WTC11 (cell line): ENCODE data around the gene SPINDOC. TPM values are rescaled to one million over a fixed set of nuclear protein-coding genes. Genes with fewer than 3 reads are reported as not detected.
A peak's percentile ranks its signal among the peaks of the same experiment; 100 is the strongest.

Experiments used
- ATAC-seq: fragments of 200-7000 bp; cut with Tn5 transposase; 2 replicates; pipeline ENCODE4 v1.10.0; 2021; ENCODE audit warnings: mild to moderate bottlenecking, moderate library complexity
- CTCF ChIA-PET: fragments of 300-600 bp; sonication (Branson Sonifier 250); formaldehyde crosslinking; loops from one replicate; lab custom pipeline; 2021; ENCODE audit warnings: antibody characterized with exemption; lab: Charles Lee
- POLR2A ChIA-PET: fragments of 350-600 bp; sonication (Branson Sonifier 250); formaldehyde crosslinking; loops from one replicate; lab custom pipeline; 2021; ENCODE audit warnings: antibody characterized with exemption; lab: Charles Lee
- DNase-seq: peaks from one replicate; pipeline ENCODE4 v3.0.0; 2021; ENCODE audit warnings: low spot score
- H3K27ac Mint-ChIP-seq: 2 replicates; pipeline ENCODE4 v1.8.0; 2021; ENCODE audit warnings: mixed read lengths
- H3K27me3 Mint-ChIP-seq: 2 replicates; pipeline ENCODE4 v1.8.0; 2021; ENCODE audit warnings: low read depth, mild to moderate bottlenecking, moderate library complexity, mixed read lengths
- H3K36me3 Mint-ChIP-seq: 2 replicates; pipeline ENCODE4 v1.8.0; 2021; ENCODE audit warnings: mixed read lengths
- H3K4me1 Mint-ChIP-seq: 2 replicates; pipeline ENCODE4 v1.8.0; 2022; ENCODE audit warnings: mixed read lengths
- H3K4me3 Mint-ChIP-seq: 2 replicates; pipeline ENCODE4 v1.8.0; 2021; ENCODE audit warnings: mild to moderate bottlenecking, moderate library complexity, mixed read lengths
- H3K9me3 Mint-ChIP-seq: 2 replicates; pipeline ENCODE4 v1.8.0; 2021; ENCODE audit warnings: mixed read lengths
- ATF2 ChIP-seq: sonication (generic); formaldehyde crosslinking; IDR thresholded peaks from 2 replicates; pipeline ENCODE4 v1.8.1; 2022; ENCODE audit warnings: low read depth, missing genetic modification reagents, borderline replicate concordance
- ATF3 ChIP-seq: sonication (generic); formaldehyde crosslinking; conservative IDR thresholded peaks from 2 replicates; pipeline ENCODE4 v1.8.1; 2022; ENCODE audit warnings: mild to moderate bottlenecking, missing genetic modification reagents
- ATF6 ChIP-seq: sonication (generic); formaldehyde crosslinking; IDR thresholded peaks from 2 replicates; pipeline ENCODE4 v1.8.1; 2023; ENCODE audit warnings: mild to moderate bottlenecking, missing genetic modification reagents
- CREB1 ChIP-seq: sonication (generic); formaldehyde crosslinking; IDR thresholded peaks from 2 replicates; pipeline ENCODE4 v1.8.0; 2023; ENCODE audit warnings: mild to moderate bottlenecking, missing genetic modification reagents
- E2F5 ChIP-seq: sonication (generic); formaldehyde crosslinking; IDR thresholded peaks from 2 replicates; pipeline ENCODE4 v1.8.1; 2022; ENCODE audit warnings: mild to moderate bottlenecking, moderate library complexity, missing genetic modification reagents
- GTF2I ChIP-seq: fragments of 250-450 bp; sonication (Bioruptor Pico); conservative IDR thresholded peaks from 2 replicates; pipeline ENCODE4 v1.4.0; 2021; ENCODE audit warnings: mild to moderate bottlenecking
- JAZF1 ChIP-seq: fragments of 250-450 bp; sonication (Bioruptor Pico); IDR thresholded peaks from 2 replicates; pipeline ENCODE4 v1.9.0; 2021; ENCODE audit warnings: moderate library complexity, mild to moderate bottlenecking, inconsistent platforms
- NFATC4 ChIP-seq: fragments of 250-450 bp; sonication (Bioruptor Pico); IDR thresholded peaks from 2 replicates; pipeline ENCODE4 v1.9.0; 2021; ENCODE audit warnings: mild to moderate bottlenecking
- NR3C1 ChIP-seq: sonication (generic); formaldehyde crosslinking; conservative IDR thresholded peaks from 2 replicates; pipeline ENCODE4 v1.8.1; 2023; ENCODE audit warnings: low read depth, mild to moderate bottlenecking, missing genetic modification reagents
- PRDM15 ChIP-seq: sonication (generic); formaldehyde crosslinking; IDR thresholded peaks from 2 replicates; pipeline ENCODE4 v1.8.0; 2022; ENCODE audit warnings: missing genetic modification reagents
- SP1 ChIP-seq: sonication (generic); formaldehyde crosslinking; conservative IDR thresholded peaks from 2 replicates; pipeline ENCODE4 v1.8.1; 2022; ENCODE audit warnings: missing genetic modification reagents
- USF1 ChIP-seq: sonication (generic); formaldehyde crosslinking; IDR thresholded peaks from 2 replicates; pipeline ENCODE4 v1.8.0; 2022; ENCODE audit warnings: mild to moderate bottlenecking, missing genetic modification reagents
- ZNF138 ChIP-seq: sonication (generic); formaldehyde crosslinking; conservative IDR thresholded peaks from 2 replicates; pipeline ENCODE4 v1.8.1; 2022; ENCODE audit warnings: mild to moderate bottlenecking, moderate library complexity, missing genetic modification reagents
- total RNA-seq: library from RNA; stranded (reverse); gene quantifications from 3 replicates; pipeline ENCODE4 v1.2.3, GENCODE V29; 2021

Gene SPINDOC
- total RNA-seq, 1 experiment from 2014 or later, result 93.8 TPM

GRCh38 chr11:63854696-63855095, 41.4 kb downstream of the SPINDOC start (continued):
- TF ChIP-seq ATF6 (CRISPR knock-in tag), result no peak

GRCh38 chr11:63855975-63856374, 42.7 kb downstream of the SPINDOC start:
- no peaks in the 10 kb centered on the region for H3K27me3 Mint-ChIP-seq
- H3K9me3 Mint-ChIP-seq, result peaks cover 5% of the 10 kb centered on the region; the same call in 1 of the 2 replicates
- POLR2A ChIA-PET, result interaction anchor here (0.7 kb wide), 2 partner anchors 172 to 318 kb away, joined by 3 to 8 read pairs; no protein-coding TSS in a partner anchor
- H3K4me1 Mint-ChIP-seq, result peaks cover 13% of the 10 kb centered on the region
- TF ChIP-seq PRDM15 (CRISPR knock-in tag) (no peak), ATF6 (CRISPR knock-in tag) (no peak)
- H3K36me3 Mint-ChIP-seq, result peaks cover 24% of the 10 kb centered on the region
- DNase-seq, result no peak
- no peak overlapping the region for H3K27ac Mint-ChIP-seq
- ATAC-seq, result no peak
- H3K4me3 Mint-ChIP-seq, result no peak overlapping the region
- CTCF ChIA-PET, result interaction anchor here (0.6 kb wide), 1 partner anchor 86 kb away, joined by 3 read pairs; no protein-coding TSS in a partner anchor

GRCh38 chr11:63858628-63859550, 45.6 kb downstream of the SPINDOC start:
- Mint-ChIP-seq H3K9me3 (peaks cover 5% of the 10 kb centered on the region; the same call in 1 of the 2 replicates), H3K4me1 (peaks cover 15% of the 10 kb centered on the region), H3K4me3 (no peak overlapping the region), H3K36me3 (peaks cover 14% of the 10 kb centered on the region), H3K27ac (0 out of 2 replicates have a peak overlapping the region, but pooled peaks have one; percentile 14), H3K27me3 (no peaks in the 10 kb centered on the region)
- DNase-seq (no peak), ATAC-seq (no peak)
- ChIA-PET POLR2A (no interaction called here), CTCF (interaction anchor here (0.7 kb wide), 1 partner anchor 230 kb away, joined by 4 read pairs; no protein-coding TSS in a partner anchor)
- TF ChIP-seq JAZF1 (CRISPR knock-in tag) (no peak), PRDM15 (CRISPR knock-in tag) (no peak), NFATC4 (CRISPR knock-in tag) (no peak), GTF2I (CRISPR knock-in tag) (no peak), ATF3 (CRISPR knock-in tag) (no peak), E2F5 (CRISPR knock-in tag) (no peak), ATF2 (CRISPR knock-in tag) (no peak), CREB1 (no peak), USF1 (no peak), SP1 (no peak), ZNF138 (CRISPR knock-in tag) (no peak), NR3C1 (no peak)
